DOHH2 (cell line): ENCODE data around the gene TMEM14A.

ENCODE experiments used
- H3F3A ChIP-seq: fragments of 200-600 bp; sonication (generic), shearing (Covaris generic); 2 replicates; pipeline ENCODE4 v1.6.0; 2016; ENCODE audit warnings: antibody characterized with exemption, mild to moderate bottlenecking; ENCODE audit not compliant: control insufficient read depth, insufficient read depth
- H3K27ac ChIP-seq: fragments of 200-600 bp; sonication (generic); 2 replicates; pipeline ENCODE4 v1.5.1; 2014; ENCODE audit warnings: low read depth, mild to moderate bottlenecking, low read length, moderate library complexity
- H3K27me3 ChIP-seq: fragments of 200-600 bp; sonication (generic); 2 replicates; pipeline ENCODE4 v1.6.1; 2014; ENCODE audit warnings: mild to moderate bottlenecking, low read length, mixed read lengths; ENCODE audit not compliant: control insufficient read depth
- H3K36me3 ChIP-seq: fragments of 200-600 bp; sonication (generic); 2 replicates; pipeline ENCODE4 v1.6.1; 2014; ENCODE audit warnings: mild to moderate bottlenecking, low read length, moderate library complexity, mixed read lengths; ENCODE audit not compliant: control insufficient read depth
- H3K4me1 ChIP-seq: fragments of 200-600 bp; sonication (generic); 2 replicates; pipeline ENCODE4 v1.6.1; 2014; ENCODE audit warnings: mild to moderate bottlenecking, low read length, mixed read lengths; ENCODE audit not compliant: control insufficient read depth
- H3K4me2 ChIP-seq: fragments of 200-600 bp; sonication (generic); 2 replicates; pipeline ENCODE4 v1.6.0; 2014; ENCODE audit warnings: mild to moderate bottlenecking, low read length, moderate library complexity
- H3K4me3 ChIP-seq: fragments of 200-600 bp; sonication (generic); 2 replicates; pipeline ENCODE4 v1.5.1; 2014; ENCODE audit warnings: mild to moderate bottlenecking, low read length, mixed read lengths
- H3K79me2 ChIP-seq: fragments of 200-600 bp; sonication (generic); 2 replicates; pipeline ENCODE4 v1.6.1; 2014; ENCODE audit warnings: mild to moderate bottlenecking, low read length, mixed read lengths; ENCODE audit not compliant: control insufficient read depth
- H3K9me2 ChIP-seq: fragments of 200-600 bp; sonication (generic); replicated peaks from 2 replicates; pipeline ENCODE4 v1.6.1; 2014; ENCODE audit warnings: mild to moderate bottlenecking, low read length, mixed read lengths; ENCODE audit not compliant: control insufficient read depth
- H3K9me3 ChIP-seq: fragments of 200-600 bp; sonication (generic); 2 replicates; pipeline ENCODE4 v1.6.1; 2014; ENCODE audit warnings: antibody characterized with exemption, low read length, mixed read lengths; ENCODE audit not compliant: control insufficient read depth, insufficient read depth
- H4K20me1 ChIP-seq: fragments of 200-600 bp; sonication (generic); 2 replicates; pipeline ENCODE4 v1.6.0; 2014; ENCODE audit warnings: low read depth, mild to moderate bottlenecking, antibody characterized with exemption, low read length, moderate library complexity; ENCODE audit not compliant: control insufficient read depth, insufficient read depth
- EZH2phosphoT487 ChIP-seq: fragments of 200-600 bp; sonication (generic); IDR thresholded peaks from 2 replicates; pipeline ENCODE4 v1.6.1; 2017; ENCODE audit warnings: borderline replicate concordance, mild to moderate bottlenecking, antibody characterized with exemption, low read length, moderate library complexity, mixed read lengths
- TF ChIP-seq, protein P1 (sequence below): fragments of 200-600 bp; sonication (generic); IDR thresholded peaks from one replicate; pipeline ENCODE4 v1.5.1; 2014; ENCODE audit warnings: antibody characterized with exemption, mild to moderate bottlenecking, low read depth, low read length; ENCODE audit not compliant: poor library complexity, severe bottlenecking

Gene TMEM14A

DNA sequence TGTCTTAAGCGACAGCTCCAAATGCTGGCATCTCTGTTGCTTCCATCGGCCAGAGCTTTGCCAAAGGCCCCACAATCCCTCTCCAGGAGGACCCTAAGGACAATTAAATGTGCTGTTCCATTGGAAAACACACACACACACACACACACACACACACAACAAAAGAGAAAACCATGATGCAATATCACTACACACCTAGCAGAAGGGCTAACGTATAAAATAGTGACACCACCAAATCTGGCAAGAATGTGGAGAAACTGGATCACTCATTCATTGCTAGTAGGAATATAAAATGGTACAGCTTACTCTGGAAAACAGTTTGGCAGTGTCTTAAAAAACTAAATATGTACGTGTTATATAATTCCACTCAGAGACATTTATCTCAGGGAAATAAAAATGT, 13.0 kb upstream of the TMEM14A start:
- no peak overlapping the region for H3K27ac ChIP-seq
- TF ChIP-seq, protein P1, sequence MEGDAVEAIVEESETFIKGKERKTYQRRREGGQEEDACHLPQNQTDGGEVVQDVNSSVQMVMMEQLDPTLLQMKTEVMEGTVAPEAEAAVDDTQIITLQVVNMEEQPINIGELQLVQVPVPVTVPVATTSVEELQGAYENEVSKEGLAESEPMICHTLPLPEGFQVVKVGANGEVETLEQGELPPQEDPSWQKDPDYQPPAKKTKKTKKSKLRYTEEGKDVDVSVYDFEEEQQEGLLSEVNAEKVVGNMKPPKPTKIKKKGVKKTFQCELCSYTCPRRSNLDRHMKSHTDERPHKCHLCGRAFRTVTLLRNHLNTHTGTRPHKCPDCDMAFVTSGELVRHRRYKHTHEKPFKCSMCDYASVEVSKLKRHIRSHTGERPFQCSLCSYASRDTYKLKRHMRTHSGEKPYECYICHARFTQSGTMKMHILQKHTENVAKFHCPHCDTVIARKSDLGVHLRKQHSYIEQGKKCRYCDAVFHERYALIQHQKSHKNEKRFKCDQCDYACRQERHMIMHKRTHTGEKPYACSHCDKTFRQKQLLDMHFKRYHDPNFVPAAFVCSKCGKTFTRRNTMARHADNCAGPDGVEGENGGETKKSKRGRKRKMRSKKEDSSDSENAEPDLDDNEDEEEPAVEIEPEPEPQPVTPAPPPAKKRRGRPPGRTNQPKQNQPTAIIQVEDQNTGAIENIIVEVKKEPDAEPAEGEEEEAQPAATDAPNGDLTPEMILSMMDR, result no peak
- TF ChIP-seq EZH2phosphoT487, result no peak
- no peaks in the 10 kb centered on the region for H3F3A ChIP-seq
- no peaks in the 10 kb centered on the region for H3K79me2 ChIP-seq
- peaks cover under 1% of the 10 kb centered on the region; the same call in 1 of the 2 replicates for H3K4me1 ChIP-seq
- no peaks in the 10 kb centered on the region for H3K36me3 ChIP-seq
- no peak overlapping the region for H3K4me3 ChIP-seq
- peaks cover 9% of the 10 kb centered on the region for H3K27me3 ChIP-seq
- H3K9me2 ChIP-seq, result no peaks in the 10 kb centered on the region
- no peak overlapping the region for H3K4me2 ChIP-seq
- H3K9me3 ChIP-seq, result no peaks in the 10 kb centered on the region
- H4K20me1 ChIP-seq, result no peaks in the 10 kb centered on the region

DNA sequence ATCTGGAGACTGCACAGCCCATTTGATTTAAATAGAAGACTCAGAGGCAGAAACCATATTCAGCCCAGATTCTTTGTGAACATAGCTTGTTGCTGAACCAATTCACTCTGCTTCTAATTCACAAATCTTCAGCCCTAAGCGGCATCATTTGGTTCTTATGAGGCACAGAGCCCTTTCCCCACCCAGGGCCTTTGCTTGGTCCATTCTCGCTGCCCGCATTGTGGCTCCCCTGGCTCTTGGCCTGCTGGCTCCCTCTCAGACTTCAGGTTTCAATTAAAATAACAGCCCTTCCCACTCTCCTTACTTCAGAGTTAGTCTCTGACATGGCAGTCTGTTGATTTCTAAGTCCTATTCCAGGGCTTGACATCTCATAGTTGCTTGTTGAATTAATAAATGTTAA, 9.4 kb upstream of the TMEM14A start:
- Histone ChIP-seq H3K4me3 (no peak overlapping the region), H3F3A (no peaks in the 10 kb centered on the region), H3K79me2 (peaks cover 4% of the 10 kb centered on the region; the same call in 1 of the 2 replicates), H3K27ac (no peak overlapping the region), H3K9me3 (no peaks in the 10 kb centered on the region), H3K4me1 (peaks cover 28% of the 10 kb centered on the region), H3K9me2 (no peaks in the 10 kb centered on the region), H4K20me1 (no peaks in the 10 kb centered on the region), H3K27me3 (no peaks in the 10 kb centered on the region), H3K36me3 (no peaks in the 10 kb centered on the region), H3K4me2 (no peak overlapping the region)
- TF ChIP-seq, protein P1, result no peak
- no peak for TF ChIP-seq EZH2phosphoT487

DNA sequence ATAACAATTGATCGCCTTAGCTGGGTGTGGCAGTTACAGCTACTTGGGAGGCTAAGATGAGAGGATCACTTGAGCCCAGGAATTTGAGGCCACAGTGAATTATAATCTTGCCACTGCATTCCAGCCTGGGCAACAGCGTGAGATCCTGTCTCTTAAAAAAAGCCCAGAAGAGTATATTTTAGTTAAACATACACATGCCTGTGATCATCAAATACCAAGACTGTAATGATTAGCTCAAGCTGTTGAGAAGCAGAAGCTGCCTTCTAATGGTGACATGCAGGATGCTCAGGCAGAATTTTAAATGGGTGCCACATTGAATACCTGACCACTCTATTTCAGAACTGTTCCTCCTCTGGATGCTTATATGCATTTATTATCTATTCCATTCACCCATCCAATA, 8.9 kb upstream of the TMEM14A start:
- H3K4me2 ChIP-seq, result no peak overlapping the region
- no peaks in the 10 kb centered on the region for H3K9me3 ChIP-seq
- H3K79me2 ChIP-seq, result peaks cover 4% of the 10 kb centered on the region; the same call in 1 of the 2 replicates
- no peaks in the 10 kb centered on the region for H3K9me2 ChIP-seq
- TF ChIP-seq, protein P1, result no peak
- TF ChIP-seq EZH2phosphoT487, result no peak
- H3K4me3 ChIP-seq, result no peak overlapping the region
- no peaks in the 10 kb centered on the region for H4K20me1 ChIP-seq
- H3K36me3 ChIP-seq, result no peaks in the 10 kb centered on the region
- H3K4me1 ChIP-seq, result peaks cover 32% of the 10 kb centered on the region
- no peaks in the 10 kb centered on the region for H3K27me3 ChIP-seq
- H3K27ac ChIP-seq, result no peak overlapping the region
- no peaks in the 10 kb centered on the region for H3F3A ChIP-seq
